Liver (tissue), 9 donors: ENCODE data around the gene SLC25A33. TPM values are rescaled to one million over a fixed set of nuclear protein-coding genes. Genes with fewer than 3 reads are reported as not detected.
A peak's percentile ranks its signal among the peaks of the same experiment; 100 is the strongest.

Source experiments
- DNase-seq: peaks from one replicate; pipeline ENCODE4 v3.0.0-alpha.2; 2017; ENCODE audit warnings: low spot score
- H3K27ac ChIP-seq, 2 donors: one replicate each; pipeline ENCODE4 v1.7.0; 2013; ENCODE audit warnings: inconsistent platforms in 2 of 2, low read length in 2 of 2, control low read depth in 1 of 2, low read depth in 1 of 2, mild to moderate bottlenecking in 1 of 2
- H3K27me3 ChIP-seq, 4 donors: one replicate each; pipeline versions ENCODE4 v1.6.1 to v1.7.0; 2013; ENCODE audit warnings: low read length in 3 of 4, inconsistent platforms in 1 of 4, mild to moderate bottlenecking in 1 of 4, moderate library complexity in 1 of 4; ENCODE audit not compliant: control insufficient read depth in 4 of 4, insufficient read depth in 4 of 4
- H3K36me3 ChIP-seq, 4 donors: one replicate each; pipeline versions ENCODE4 v1.6.1 to v1.7.0; 2013; ENCODE audit warnings: low read length in 3 of 4, mild to moderate bottlenecking in 3 of 4, low read depth in 1 of 4, moderate library complexity in 1 of 4; ENCODE audit not compliant: control insufficient read depth in 4 of 4, insufficient read depth in 3 of 4
- H3K4me1 ChIP-seq, 4 donors: one replicate each; pipeline versions ENCODE4 v1.6.1 to v1.7.0; 2013; ENCODE audit warnings: low read length in 3 of 4, mild to moderate bottlenecking in 3 of 4, moderate library complexity in 1 of 4; ENCODE audit not compliant: control insufficient read depth in 4 of 4, insufficient read depth in 4 of 4
- H3K4me3 ChIP-seq, 3 donors: one replicate each; pipeline versions ENCODE4 v1.6.1 to v1.7.0; 2013; ENCODE audit warnings: low read length in 3 of 3, control low read depth in 1 of 3, low read depth in 1 of 3, mild to moderate bottlenecking in 1 of 3
- H3K9ac ChIP-seq, 2 donors: one replicate each; pipeline ENCODE4 v1.7.0; 2013; ENCODE audit warnings: low read length in 2 of 2, mild to moderate bottlenecking in 2 of 2, moderate library complexity in 2 of 2, control low read depth in 1 of 2, low read depth in 1 of 2
- H3K9me3 ChIP-seq, 4 donors: one replicate each; pipeline versions ENCODE4 v1.6.1 to v1.7.0; 2013; ENCODE audit warnings: low read length in 3 of 4; ENCODE audit not compliant: control insufficient read depth in 4 of 4
- EGR1 ChIP-seq, 2 donors: IDR thresholded peaks; 2 replicates each; pipeline ENCODE4 v1.6.1; 2016 to 2018; ENCODE audit warnings: antibody characterized with exemption in 2 of 2, low read depth in 2 of 2
- FOXA1 ChIP-seq: IDR thresholded peaks from 2 replicates; pipeline ENCODE4 v1.6.1; 2016; ENCODE audit warnings: antibody characterized with exemption
- FOXA2 ChIP-seq: IDR thresholded peaks from 2 replicates; pipeline ENCODE4 v1.6.1; 2016; ENCODE audit warnings: antibody characterized with exemption
- GABPA ChIP-seq, 2 donors: IDR thresholded peaks in 1 of 2; conservative IDR thresholded peaks in 1 of 2; 2 replicates each; pipeline ENCODE4 v1.6.1; 2016; ENCODE audit warnings: antibody characterized with exemption in 2 of 2, mild to moderate bottlenecking in 1 of 2, moderate library complexity in 1 of 2
- HNF4A ChIP-seq, 2 donors: conservative IDR thresholded peaks; 2 replicates each; pipeline ENCODE4 v1.6.1; 2016; ENCODE audit warnings: antibody characterized with exemption in 2 of 2, mild to moderate bottlenecking in 2 of 2
- HNF4G ChIP-seq: IDR thresholded peaks from 2 replicates; pipeline ENCODE4 v1.6.1; 2016; ENCODE audit warnings: antibody characterized with exemption
- JUND ChIP-seq, 2 donors: IDR thresholded peaks; 2 replicates each; pipeline ENCODE4 v1.6.1; 2016; ENCODE audit warnings: antibody characterized with exemption in 2 of 2
- NR2F2 ChIP-seq: IDR thresholded peaks from 2 replicates; pipeline ENCODE4 v1.6.1; 2016; ENCODE audit warnings: antibody characterized with exemption
- RAD21 ChIP-seq, 2 donors: IDR thresholded peaks; 2 replicates each; pipeline ENCODE4 v1.6.1; 2016; ENCODE audit warnings: antibody characterized with exemption in 2 of 2, mild to moderate bottlenecking in 2 of 2
- RXRA ChIP-seq, 2 donors: IDR thresholded peaks; 2 replicates each; pipeline ENCODE4 v1.6.1; 2017 to 2018; ENCODE audit warnings: antibody characterized with exemption in 2 of 2, mild to moderate bottlenecking in 1 of 2
- TAF1 ChIP-seq: conservative IDR thresholded peaks from 2 replicates; pipeline ENCODE4 v1.6.1; 2016; ENCODE audit warnings: antibody characterized with exemption, mild to moderate bottlenecking
- YY1 ChIP-seq: IDR thresholded peaks from 2 replicates; pipeline ENCODE4 v1.6.1; 2016; ENCODE audit warnings: antibody characterized with exemption, mild to moderate bottlenecking
- WGBS: extraction: QIAGEN DNeasy Blood & Tissue Kit; methylation state at CpG from one replicate; pipeline ENCODE4 v1.1.7; 2013; 5-methylcytosine and 5-hydroxymethylcytosine counted together
- polyA plus RNA-seq, 2 donors: library from polyadenylated mRNA; stranded (reverse) in 1 of 2; unstranded in 1 of 2; fragments of 200-250 nt in 1 of 2; fragments of >200 nt in 1 of 2; fragmentation: Nextera tagmentation in 1 of 2; extraction: Ambion mirVana in 1 of 2; gene quantifications; one replicate each; pipeline versions ENCODE4 v1.2.1 to v1.2.3, GENCODE V29; 2013 to 2015
- total RNA-seq, 2 donors: library from RNA; depleted of rRNA; stranded (reverse); fragments of >200 nt; gene quantifications; one replicate each; pipeline ENCODE4 v1.2.3, GENCODE V29; 2014
- TF ChIP-seq, protein P1 (sequence below): IDR thresholded peaks from 2 replicates; pipeline ENCODE4 v1.6.1; 2016; ENCODE audit warnings: antibody characterized with exemption
- TF ChIP-seq, protein P2 (sequence below): fragments of 150-350 bp; IDR thresholded peaks from 2 replicates; pipeline ENCODE4 v1.5.1; 2017; ENCODE audit warnings: improper control_type of control experiment, low read depth, low read length; ENCODE audit not compliant: missing input control
- TF ChIP-seq, protein P3 (sequence below): IDR thresholded peaks from 2 replicates; pipeline ENCODE4 v1.6.1; 2016; ENCODE audit warnings: antibody characterized with exemption, mild to moderate bottlenecking
- TF ChIP-seq, protein P4 (sequence below): IDR thresholded peaks from 2 replicates; pipeline ENCODE4 v1.6.1; 2016; ENCODE audit warnings: antibody characterized with exemption
- donor health status: healthy.
- donor health status: healthy.
- donor health status: healthy.
- donor health status: healthy.
- donor health status: healthy.

SLC25A33 gene
- total and polyA plus RNA-seq, 4 donors: 6.9 to 19.1 (median 10.7) TPM

DNA sequence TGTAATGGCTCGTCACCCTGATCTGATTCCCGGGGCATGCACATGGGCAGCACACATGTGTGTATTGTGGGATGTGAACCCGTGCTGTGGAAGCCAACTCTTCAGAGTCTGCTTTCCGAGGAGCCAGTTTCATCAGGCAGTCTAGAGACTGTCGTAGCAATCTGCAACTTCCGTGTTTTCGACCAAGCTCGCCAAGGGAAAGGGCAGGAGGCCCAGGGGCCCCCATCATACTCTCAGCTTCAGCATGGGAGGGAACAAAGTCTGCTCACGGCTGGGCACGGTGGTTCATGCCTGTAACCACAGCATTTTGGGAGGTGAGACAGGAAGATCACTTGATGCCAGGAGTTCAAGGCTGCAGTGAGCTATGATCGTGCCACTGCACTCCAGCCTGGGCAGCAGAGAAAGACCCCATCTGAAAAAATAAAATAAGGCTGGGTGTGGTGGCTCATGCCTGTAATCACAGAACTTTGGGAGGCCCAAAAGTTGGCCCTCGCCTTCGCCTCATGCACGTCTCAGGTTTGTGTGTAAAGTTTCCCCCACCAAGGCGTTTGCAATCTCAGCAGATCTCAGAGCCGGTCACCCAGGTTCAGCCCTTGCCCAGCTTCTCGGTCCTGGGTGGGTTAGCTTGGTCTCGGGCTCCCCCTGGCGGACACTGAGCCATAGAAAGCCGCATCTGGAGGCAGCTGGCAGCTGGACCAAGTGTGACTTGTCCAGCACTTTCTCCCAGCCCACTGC is 48.5 kb upstream of the SLC25A33 start:
- peak; percentile 91 for DNase-seq
- WGBS: 44% methylated on average over 20 of the region's 20 CpGs
- Histone ChIP-seq H3K4me1 (peaks cover 4 to 23% (median 16%) of the 10 kb centered on the region in 4 donors), H3K4me3 (no peak overlapping the region), H3K9ac (no peak overlapping the region), H3K27me3 (no peaks in the 10 kb centered on the region), H3K9me3 (no peaks in the 10 kb centered on the region), H3K27ac (no peak overlapping the region), H3K36me3 (no peaks in the 10 kb centered on the region)
- TF ChIP-seq, protein P1, sequence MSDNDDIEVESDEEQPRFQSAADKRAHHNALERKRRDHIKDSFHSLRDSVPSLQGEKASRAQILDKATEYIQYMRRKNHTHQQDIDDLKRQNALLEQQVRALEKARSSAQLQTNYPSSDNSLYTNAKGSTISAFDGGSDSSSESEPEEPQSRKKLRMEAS: no peak
- TF ChIP-seq RXRA (IDR thresholded peaks at IDR 0.05) (peak; percentile 41 to 72), RAD21 (IDR thresholded peaks at IDR 0.05) (peak; percentile 99)
- TF ChIP-seq, protein P2, sequence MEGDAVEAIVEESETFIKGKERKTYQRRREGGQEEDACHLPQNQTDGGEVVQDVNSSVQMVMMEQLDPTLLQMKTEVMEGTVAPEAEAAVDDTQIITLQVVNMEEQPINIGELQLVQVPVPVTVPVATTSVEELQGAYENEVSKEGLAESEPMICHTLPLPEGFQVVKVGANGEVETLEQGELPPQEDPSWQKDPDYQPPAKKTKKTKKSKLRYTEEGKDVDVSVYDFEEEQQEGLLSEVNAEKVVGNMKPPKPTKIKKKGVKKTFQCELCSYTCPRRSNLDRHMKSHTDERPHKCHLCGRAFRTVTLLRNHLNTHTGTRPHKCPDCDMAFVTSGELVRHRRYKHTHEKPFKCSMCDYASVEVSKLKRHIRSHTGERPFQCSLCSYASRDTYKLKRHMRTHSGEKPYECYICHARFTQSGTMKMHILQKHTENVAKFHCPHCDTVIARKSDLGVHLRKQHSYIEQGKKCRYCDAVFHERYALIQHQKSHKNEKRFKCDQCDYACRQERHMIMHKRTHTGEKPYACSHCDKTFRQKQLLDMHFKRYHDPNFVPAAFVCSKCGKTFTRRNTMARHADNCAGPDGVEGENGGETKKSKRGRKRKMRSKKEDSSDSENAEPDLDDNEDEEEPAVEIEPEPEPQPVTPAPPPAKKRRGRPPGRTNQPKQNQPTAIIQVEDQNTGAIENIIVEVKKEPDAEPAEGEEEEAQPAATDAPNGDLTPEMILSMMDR: peak; percentile 82

DNA sequence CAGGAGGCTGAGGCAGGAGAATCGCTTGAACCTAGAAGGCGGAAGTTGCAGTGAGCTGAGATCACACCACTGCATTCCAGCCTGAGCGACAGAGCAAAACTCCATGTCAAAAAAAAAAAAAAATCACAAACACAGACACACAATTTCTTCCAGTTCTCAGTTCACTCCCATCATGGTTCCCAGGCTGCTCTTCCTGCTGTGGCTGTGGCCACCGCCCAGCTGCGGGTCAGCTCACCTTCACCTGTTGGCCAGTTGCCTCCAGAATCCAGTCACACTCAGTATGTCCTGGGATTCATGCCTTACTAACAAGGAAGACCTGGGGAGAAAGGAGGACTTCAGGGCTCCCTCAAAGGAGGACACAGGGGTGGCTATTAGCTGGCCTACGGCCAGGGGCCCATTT is 45.9 kb upstream of the SLC25A33 start:
- 94% methylated on average over 6 of the region's 6 CpGs for WGBS
- Histone ChIP-seq H3K4me3 (no peak overlapping the region), H3K27me3 (no peaks in the 10 kb centered on the region), H3K9ac (no peak overlapping the region), H3K4me1 (peaks cover 4 to 23% (median 16%) of the 10 kb centered on the region in 4 donors), H3K36me3 (no peaks in the 10 kb centered on the region), H3K9me3 (no peaks in the 10 kb centered on the region), H3K27ac (no peak overlapping the region)
- TF ChIP-seq GABPA (IDR thresholded peaks at IDR 0.05 in 1 of 2, conservative IDR thresholded peaks at IDR 0.05 in 1 of 2): no peak
- no peak for TF ChIP-seq RAD21 (IDR thresholded peaks at IDR 0.05)
- TF ChIP-seq, protein P3, sequence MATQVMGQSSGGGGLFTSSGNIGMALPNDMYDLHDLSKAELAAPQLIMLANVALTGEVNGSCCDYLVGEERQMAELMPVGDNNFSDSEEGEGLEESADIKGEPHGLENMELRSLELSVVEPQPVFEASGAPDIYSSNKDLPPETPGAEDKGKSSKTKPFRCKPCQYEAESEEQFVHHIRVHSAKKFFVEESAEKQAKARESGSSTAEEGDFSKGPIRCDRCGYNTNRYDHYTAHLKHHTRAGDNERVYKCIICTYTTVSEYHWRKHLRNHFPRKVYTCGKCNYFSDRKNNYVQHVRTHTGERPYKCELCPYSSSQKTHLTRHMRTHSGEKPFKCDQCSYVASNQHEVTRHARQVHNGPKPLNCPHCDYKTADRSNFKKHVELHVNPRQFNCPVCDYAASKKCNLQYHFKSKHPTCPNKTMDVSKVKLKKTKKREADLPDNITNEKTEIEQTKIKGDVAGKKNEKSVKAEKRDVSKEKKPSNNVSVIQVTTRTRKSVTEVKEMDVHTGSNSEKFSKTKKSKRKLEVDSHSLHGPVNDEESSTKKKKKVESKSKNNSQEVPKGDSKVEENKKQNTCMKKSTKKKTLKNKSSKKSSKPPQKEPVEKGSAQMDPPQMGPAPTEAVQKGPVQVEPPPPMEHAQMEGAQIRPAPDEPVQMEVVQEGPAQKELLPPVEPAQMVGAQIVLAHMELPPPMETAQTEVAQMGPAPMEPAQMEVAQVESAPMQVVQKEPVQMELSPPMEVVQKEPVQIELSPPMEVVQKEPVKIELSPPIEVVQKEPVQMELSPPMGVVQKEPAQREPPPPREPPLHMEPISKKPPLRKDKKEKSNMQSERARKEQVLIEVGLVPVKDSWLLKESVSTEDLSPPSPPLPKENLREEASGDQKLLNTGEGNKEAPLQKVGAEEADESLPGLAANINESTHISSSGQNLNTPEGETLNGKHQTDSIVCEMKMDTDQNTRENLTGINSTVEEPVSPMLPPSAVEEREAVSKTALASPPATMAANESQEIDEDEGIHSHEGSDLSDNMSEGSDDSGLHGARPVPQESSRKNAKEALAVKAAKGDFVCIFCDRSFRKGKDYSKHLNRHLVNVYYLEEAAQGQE: no peak
- no peak for TF ChIP-seq TAF1
- TF ChIP-seq, protein P2: no peak
- TF ChIP-seq JUND (IDR thresholded peaks at IDR 0.05): no peak
- TF ChIP-seq, protein P1: no peak
- TF ChIP-seq YY1: no peak
- no peak for TF ChIP-seq NR2F2
- TF ChIP-seq RXRA (IDR thresholded peaks at IDR 0.05): no peak
- TF ChIP-seq FOXA2: no peak
- TF ChIP-seq, protein P4, sequence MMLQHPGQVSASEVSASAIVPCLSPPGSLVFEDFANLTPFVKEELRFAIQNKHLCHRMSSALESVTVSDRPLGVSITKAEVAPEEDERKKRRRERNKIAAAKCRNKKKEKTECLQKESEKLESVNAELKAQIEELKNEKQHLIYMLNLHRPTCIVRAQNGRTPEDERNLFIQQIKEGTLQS: no peak
- TF ChIP-seq FOXA1: no peak
- TF ChIP-seq HNF4A (conservative IDR thresholded peaks at IDR 0.05): no peak
- TF ChIP-seq HNF4G: no peak
- TF ChIP-seq EGR1 (IDR thresholded peaks at IDR 0.05; ENCODE audit: low read depth in 2 of 2): no peak
- no peak for DNase-seq
